Kidney (tissue), 14 donors: ENCODE results near the gene WWOX. TPM values are rescaled to one million over a fixed set of nuclear protein-coding genes. Genes with fewer than 3 reads are reported as not detected.

Source experiments
- DNase-seq, 5 donors: peaks; one replicate each; pipeline ENCODE4 v3.0.0-alpha.2; 2013 to 2020
- FAIRE-seq: peaks from 2 replicates; lab custom pipeline; 2012; peaks lifted over from hg19 to GRCh38; lab: Jason Lieb, UNC
- H3K27ac ChIP-seq, 2 donors: one replicate each; pipeline ENCODE4 v1.7.0; 2013; ENCODE audit warnings: low read depth in 2 of 2, low read length in 2 of 2, inconsistent platforms in 1 of 2
- H3K27me3 ChIP-seq: one replicate; pipeline ENCODE4 v1.7.1; 2013; ENCODE audit warnings: low read length, inconsistent platforms; ENCODE audit not compliant: control insufficient read depth, insufficient read depth
- H3K36me3 ChIP-seq, 3 donors: one replicate each; pipeline versions ENCODE4 v1.7.0 to v1.7.1; 2013; ENCODE audit warnings: low read length in 3 of 3, control low read depth in 1 of 3, inconsistent platforms in 1 of 3; ENCODE audit not compliant: insufficient read depth in 3 of 3, control insufficient read depth in 2 of 3
- H3K4me1 ChIP-seq, 3 donors: one replicate each; pipeline versions ENCODE4 v1.7.0 to v1.7.1; 2013; ENCODE audit warnings: low read length in 3 of 3, inconsistent platforms in 1 of 3, low read depth in 1 of 3; ENCODE audit not compliant: control insufficient read depth in 2 of 3, insufficient read depth in 2 of 3
- H3K4me3 ChIP-seq, 3 donors: one replicate each; pipeline versions ENCODE4 v1.7.0 to v1.8.1; 2013; ENCODE audit warnings: low read length in 3 of 3, control low read depth in 1 of 3, inconsistent platforms in 1 of 3
- H3K9ac ChIP-seq, 3 donors: one replicate each; pipeline versions ENCODE4 v1.7.0 to v1.7.1; 2013; ENCODE audit warnings: low read length in 3 of 3, control low read depth in 1 of 3, inconsistent platforms in 1 of 3
- H3K9me3 ChIP-seq, 3 donors: one replicate each; pipeline versions ENCODE4 v1.7.0 to v1.7.1; 2013; ENCODE audit warnings: low read length in 3 of 3, control low read depth in 1 of 3, inconsistent platforms in 1 of 3; ENCODE audit not compliant: control insufficient read depth in 2 of 3, insufficient read depth in 1 of 3
- intact Hi-C: fragments of 100-400 bp; cut with DNase I; formaldehyde crosslinking; loops from one replicate; pipeline ENCODE4 v1.11.1; 2022
- polyA plus RNA-seq: library from polyadenylated mRNA; stranded (reverse); fragments of 350-450 nt; fragmentation: Illumina TruSeq; extraction: RNeasy Lipid Tissue Mini Kit (QIAGEN cat#74804); gene quantifications from one replicate; pipeline ENCODE4 v1.2.3, GENCODE V29; 2014; ENCODE audit warnings: low read depth, low replicate concordance; ENCODE audit not compliant: insufficient read depth
- total RNA-seq: library from RNA; stranded (reverse); fragmentation: NEBNext Ultra II Directional; extraction: Animal tissue kit (Norgen Biotek cat#: 25700); gene quantifications from one replicate; pipeline ENCODE4 v1.2.1, GENCODE V29; 2021
- TF ChIP-seq, protein P1 (sequence below): IDR thresholded peaks from 3 replicates; pipeline ENCODE4 v1.5.1; 2012; ENCODE audit warnings: mild to moderate bottlenecking, moderate library complexity, borderline replicate concordance; ENCODE audit not compliant: insufficient read depth; ENCODE audit errors: extremely low read depth
- donor health status: control.
- donor health status: control.
- donor health status: control.
- donor health status: control.
- donor health status: control.
- donor health status: DM: yes; HTN: yes; CAD: no.
- donor health status: Normal renal cell carcinoma (clear cell type).

WWOX gene
- total and polyA plus RNA-seq, 2 donors from 2014 or later, result 22.5 to 30.3 TPM

- TF ChIP-seq, protein P1, sequence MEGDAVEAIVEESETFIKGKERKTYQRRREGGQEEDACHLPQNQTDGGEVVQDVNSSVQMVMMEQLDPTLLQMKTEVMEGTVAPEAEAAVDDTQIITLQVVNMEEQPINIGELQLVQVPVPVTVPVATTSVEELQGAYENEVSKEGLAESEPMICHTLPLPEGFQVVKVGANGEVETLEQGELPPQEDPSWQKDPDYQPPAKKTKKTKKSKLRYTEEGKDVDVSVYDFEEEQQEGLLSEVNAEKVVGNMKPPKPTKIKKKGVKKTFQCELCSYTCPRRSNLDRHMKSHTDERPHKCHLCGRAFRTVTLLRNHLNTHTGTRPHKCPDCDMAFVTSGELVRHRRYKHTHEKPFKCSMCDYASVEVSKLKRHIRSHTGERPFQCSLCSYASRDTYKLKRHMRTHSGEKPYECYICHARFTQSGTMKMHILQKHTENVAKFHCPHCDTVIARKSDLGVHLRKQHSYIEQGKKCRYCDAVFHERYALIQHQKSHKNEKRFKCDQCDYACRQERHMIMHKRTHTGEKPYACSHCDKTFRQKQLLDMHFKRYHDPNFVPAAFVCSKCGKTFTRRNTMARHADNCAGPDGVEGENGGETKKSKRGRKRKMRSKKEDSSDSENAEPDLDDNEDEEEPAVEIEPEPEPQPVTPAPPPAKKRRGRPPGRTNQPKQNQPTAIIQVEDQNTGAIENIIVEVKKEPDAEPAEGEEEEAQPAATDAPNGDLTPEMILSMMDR, result no peak
- DNase-seq, result no peak
- FAIRE-seq, result no peak
- intact Hi-C loops, result no loop called here
- Histone ChIP-seq H3K9ac (no peak overlapping the region), H3K4me1 (peaks cover 0 to 3% (median 0%) of the 10 kb centered on the region in 3 donors), H3K36me3 (no peaks in the 10 kb centered on the region), H3K27ac (no peak overlapping the region), H3K9me3 (no peaks in the 10 kb centered on the region), H3K4me3 (no peak overlapping the region), H3K27me3 (no peaks in the 10 kb centered on the region)
These were observed 121.1 kb downstream of the WWOX start for GRCh38 chr16:78220571-78220970.

GRCh38 chr16:78221892-78222291 is 122.4 kb downstream of the WWOX start:
- DNase-seq, result no peak

GRCh38 chr16:78224342-78224741 is 124.9 kb downstream of the WWOX start:
- Histone ChIP-seq H3K36me3 (no peaks in the 10 kb centered on the region), H3K9me3 (no peaks in the 10 kb centered on the region), H3K27ac (no peak overlapping the region), H3K27me3 (no peaks in the 10 kb centered on the region), H3K9ac (no peak overlapping the region), H3K4me3 (no peak overlapping the region), H3K4me1 (peaks cover 0 to 3% (median 0%) of the 10 kb centered on the region in 3 donors)
- FAIRE-seq, result no peak
- TF ChIP-seq, protein P1, result no peak
- DNase-seq, result no peak
- intact Hi-C loops, result no loop called here

More at GRCh38 chr16:78221892-78222291, 122.4 kb downstream of the WWOX start:
- H3K9me3 ChIP-seq, result no peaks in the 10 kb centered on the region
- H3K36me3 ChIP-seq, result no peaks in the 10 kb centered on the region
- H3K9ac ChIP-seq, result no peak overlapping the region
- no peaks in the 10 kb centered on the region for H3K27me3 ChIP-seq
- intact Hi-C loops, result no loop called here
- TF ChIP-seq, protein P1, result no peak
- H3K4me1 ChIP-seq, result peaks cover 0 to 3% (median 0%) of the 10 kb centered on the region in 3 donors
- FAIRE-seq, result no peak
- H3K27ac ChIP-seq, result no peak overlapping the region
- H3K4me3 ChIP-seq, result no peak overlapping the region

DNA sequence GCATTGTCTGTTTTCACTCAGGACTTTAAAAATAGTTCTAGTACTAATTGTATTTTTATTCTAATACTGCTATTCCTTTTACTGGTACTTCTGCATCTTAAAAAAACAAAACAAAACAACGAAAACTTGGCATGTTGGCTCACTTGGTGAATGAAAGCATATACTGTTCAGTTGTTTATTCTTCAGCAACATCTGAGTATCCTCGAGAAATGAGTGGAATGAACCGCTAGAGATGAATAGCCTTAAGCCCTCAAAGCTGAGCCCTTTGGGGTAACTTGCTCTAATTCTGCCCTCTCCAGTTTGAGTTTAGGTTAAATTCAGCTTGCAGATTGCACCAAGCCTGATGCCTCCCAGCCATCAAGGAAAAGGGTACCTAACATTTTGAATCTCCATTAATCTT is 126.5 kb downstream of the WWOX start:
- intact Hi-C loops, result no loop called here
- Histone ChIP-seq H3K36me3 (no peaks in the 10 kb centered on the region), H3K4me3 (no peak overlapping the region), H3K9ac (no peak overlapping the region), H3K27ac (no peak overlapping the region), H3K9me3 (no peaks in the 10 kb centered on the region), H3K4me1 (peaks cover 0 to 3% (median 0%) of the 10 kb centered on the region in 3 donors), H3K27me3 (no peaks in the 10 kb centered on the region)
- FAIRE-seq (no peak), DNase-seq (no peak)
- TF ChIP-seq, protein P1, result no peak
